Measurements from ENCODE around the gene LRRC19.

The LRRC19 gene

GRCh38 chr9:26955921-26956859 lies 49.3 kb downstream of the LRRC19 start, which contains the start of gene IFT74:
Gene IFT74, plus strand, starts transcription at chr9:26956412. Its CDS starts 5,556 bp downstream, at chr9:26961968.
- DNase-seq (ENCODE audit: low spot score) = peak; percentile 97

DNA sequence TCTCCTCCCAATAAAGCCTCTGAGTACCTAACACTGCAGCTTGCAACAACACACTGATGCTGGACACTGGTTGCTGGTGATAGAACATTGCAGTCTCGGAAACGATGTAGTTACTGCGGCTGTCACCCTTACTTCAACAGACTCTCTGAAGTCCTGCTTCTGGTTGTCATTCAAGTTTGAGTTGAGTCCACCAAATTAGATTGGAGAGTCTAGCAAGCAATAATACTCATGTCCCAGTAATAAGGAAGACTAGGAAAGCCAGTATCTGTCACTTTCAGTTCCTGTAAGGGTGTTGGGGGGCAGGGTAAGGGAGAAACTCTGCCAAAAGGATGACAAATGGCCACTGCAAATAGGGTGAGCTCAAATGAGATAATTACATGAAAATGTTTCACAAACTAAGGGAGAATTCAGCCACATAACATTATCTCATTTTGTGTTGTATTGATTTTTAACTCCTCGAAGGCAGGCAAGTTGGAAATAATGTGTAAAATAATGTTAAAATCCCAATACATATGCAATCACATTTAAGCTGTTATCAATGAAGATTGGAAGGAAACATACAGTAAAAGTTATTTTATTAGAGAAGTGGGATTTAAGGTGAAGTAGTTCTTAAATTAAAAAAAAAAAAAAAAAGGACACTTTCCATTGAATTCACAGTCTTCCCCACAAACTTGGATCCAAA lies 50.1 kb downstream of the LRRC19 start:
- no peak for DNase-seq (ENCODE audit: low spot score)

DNA sequence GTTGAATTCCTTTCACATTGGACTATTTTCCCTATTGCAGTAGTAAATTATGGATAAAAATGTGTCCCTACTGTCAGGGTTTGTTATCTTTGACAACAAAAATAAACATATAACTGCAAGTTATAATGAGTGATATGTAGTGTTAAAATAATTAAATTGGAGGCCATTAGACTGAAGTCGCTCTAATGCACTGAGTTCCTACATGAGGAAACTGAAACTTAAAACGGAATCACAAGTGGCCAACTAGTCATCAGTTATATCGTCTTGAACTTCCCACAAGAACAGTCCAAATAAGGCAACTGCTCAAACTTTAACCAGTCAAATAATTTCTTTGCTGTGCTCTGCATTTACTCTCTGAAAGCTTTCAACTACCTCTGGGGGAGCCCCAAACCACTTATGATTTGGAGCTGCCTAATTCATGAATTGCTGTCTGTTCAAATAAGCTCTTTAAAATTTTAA lies 51.4 kb downstream of the LRRC19 start:
- no peak for DNase-seq (ENCODE audit: low spot score)

GRCh38 chr9:26951794-26952193 lies 53.7 kb downstream of the LRRC19 start:
- DNase-seq (ENCODE audit: low spot score) = no peak

GRCh38 chr9:26950521-26950920 lies 55.0 kb downstream of the LRRC19 start:
- no peak for DNase-seq (ENCODE audit: low spot score)

- DNase-seq (ENCODE audit: low spot score) = peak; percentile 33
These were observed 55.8 kb downstream of the LRRC19 start for GRCh38 chr9:26949637-26950069.

DNA sequence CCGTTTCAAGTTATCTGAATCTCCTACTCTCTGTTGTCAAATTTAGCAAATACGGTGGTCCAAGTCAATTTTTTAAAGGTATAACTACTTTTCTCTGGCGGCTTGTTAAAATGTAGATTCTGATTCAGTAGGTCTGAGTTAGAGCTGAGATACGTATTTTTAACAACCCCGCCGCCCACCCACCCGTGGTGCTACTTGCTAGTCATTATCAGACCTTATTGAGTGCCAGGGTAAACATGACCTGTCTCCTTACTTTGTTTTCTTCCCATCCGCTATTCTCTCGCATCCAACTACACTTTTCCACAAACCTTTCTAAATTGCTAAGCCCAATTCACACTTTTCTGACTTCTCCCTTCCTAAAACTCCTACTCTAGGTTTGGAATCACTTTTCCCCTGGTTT lies 57.7 kb downstream of the LRRC19 start:
- DNase-seq (ENCODE audit: low spot score) = no peak

- DNase-seq (ENCODE audit: low spot score) = peak; percentile 91
These were observed 58.4 kb downstream of the LRRC19 start, which contains the start of gene PLAA for GRCh38 chr9:26946753-26947727. Gene PLAA, minus strand, starts transcription at chr9:26947242. Its CDS starts 197 bp downstream, at chr9:26947045.

- DNase-seq (ENCODE audit: low spot score) = no peak
These were observed 59.9 kb downstream of the LRRC19 start for GRCh38 chr9:26945591-26945990.
